Dermis lymphatic vessel endothelial cell (primary cell): ENCODE measurements around the gene FGG. TPM values are rescaled to one million over a fixed set of nuclear protein-coding genes. Genes with fewer than 3 reads are reported as not detected.

Experiments
- total RNA-seq: library from RNA; depleted of rRNA; stranded (reverse); fragments of >200 nt; gene quantifications from 2 replicates; pipeline ENCODE4 v1.2.1, GENCODE V29; 2014

The FGG gene
- total RNA-seq, result not detected in 2 replicates

GRCh38 chr4:154612472-154613414, at the start of gene FGG:
TSS of gene FGG (minus strand) at chr4:154612656. CDS start at chr4:154612609, 47 bp downstream.

GRCh38 chr4:154590329-154591006, 22.0 kb downstream of the FGG start, which contains the start of gene FGA:
TSS of gene FGA (minus strand) at chr4:154590742. CDS start at chr4:154590687, 55 bp downstream.

GRCh38 chr4:154562697-154563254, 49.7 kb downstream of the FGG start, which contains the start of gene FGB:
TSS of gene FGB (plus strand) at chr4:154563011. CDS start at chr4:154563019, 8 bp downstream.

Other genes with a start within 250 kb of the FGG start
- gene DCHS2, start 120.9 kb downstream of the FGG start, total RNA-seq, result 0.26 and 5.6 TPM in 2 replicates
- gene PLRG1, start 62.3 kb downstream of the FGG start, total RNA-seq, result 48.0 and 68.1 TPM in 2 replicates
- not detected in 2 replicates for gene FGB, start 49.6 kb downstream of the FGG start, total RNA-seq
- not detected in 2 replicates for gene FGA, start 21.9 kb downstream of the FGG start, total RNA-seq
- gene LRAT, start 131.3 kb upstream of the FGG start, total RNA-seq, result under 0.01 TPM in 1 of 2 replicates, not detected in the other
- gene RBM46, start 168.6 kb upstream of the FGG start, total RNA-seq, result 0.11 TPM in 1 of 2 replicates, not detected in the other